HG03457 (cell line): ENCODE measurements around the gene AUTS2.

Source experiments
- ATAC-seq: cut with Tn5 transposase; IDR thresholded peaks from one replicate; pipeline ENCODE4 v1.9.1; 2021; ENCODE audit warnings: moderate number of reproducible peaks; ENCODE audit not compliant: unreplicated experiment

The AUTS2 gene

DNA sequence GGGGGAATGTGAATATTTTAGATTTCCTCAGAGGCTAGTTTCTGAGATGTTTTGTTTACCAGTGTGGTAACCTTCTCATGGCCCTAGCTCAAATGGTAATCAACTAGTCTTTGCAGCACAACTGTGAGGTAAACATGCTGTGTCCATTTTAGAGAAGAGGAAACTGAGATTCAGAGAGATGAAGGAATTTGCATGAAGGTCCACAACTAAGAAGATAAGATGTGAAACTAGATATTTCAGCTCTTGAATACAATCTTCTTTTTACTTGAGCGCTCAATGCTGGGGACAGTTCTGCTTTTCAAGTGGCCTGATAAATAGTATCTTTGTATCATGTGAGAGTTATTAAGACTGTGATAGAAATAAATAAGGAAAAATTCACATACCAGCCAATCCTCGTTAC is 245.4 kb downstream of the AUTS2 start:
- no peak for ATAC-seq

DNA sequence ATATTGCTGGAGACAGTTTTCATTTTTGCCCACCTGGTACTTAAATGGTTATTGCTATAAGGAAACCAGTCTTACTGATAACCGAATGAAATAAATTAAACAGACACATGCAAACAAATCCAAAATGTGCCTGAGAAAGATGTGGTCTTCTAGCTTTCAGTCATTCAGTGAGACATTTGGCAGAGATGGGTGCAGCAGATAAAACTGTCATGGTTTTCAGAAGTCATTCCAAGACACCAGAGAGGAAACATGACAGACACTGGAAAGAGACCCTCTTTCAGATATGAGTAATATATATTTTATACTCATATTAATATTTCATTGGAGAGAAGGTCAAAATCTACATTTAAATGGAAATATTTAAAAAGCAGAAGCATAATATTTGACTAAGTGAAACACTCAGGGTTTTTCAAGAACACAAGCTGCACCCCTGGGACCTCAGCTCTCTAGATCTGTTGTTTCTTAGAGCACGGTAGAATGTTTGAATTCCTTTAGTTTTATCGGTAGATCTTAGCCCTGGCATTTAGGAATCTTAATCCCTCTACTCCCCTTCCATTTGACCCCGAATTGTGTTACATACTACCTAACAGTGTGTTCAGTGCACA is 246.1 kb downstream of the AUTS2 start:
- ATAC-seq = no peak

DNA sequence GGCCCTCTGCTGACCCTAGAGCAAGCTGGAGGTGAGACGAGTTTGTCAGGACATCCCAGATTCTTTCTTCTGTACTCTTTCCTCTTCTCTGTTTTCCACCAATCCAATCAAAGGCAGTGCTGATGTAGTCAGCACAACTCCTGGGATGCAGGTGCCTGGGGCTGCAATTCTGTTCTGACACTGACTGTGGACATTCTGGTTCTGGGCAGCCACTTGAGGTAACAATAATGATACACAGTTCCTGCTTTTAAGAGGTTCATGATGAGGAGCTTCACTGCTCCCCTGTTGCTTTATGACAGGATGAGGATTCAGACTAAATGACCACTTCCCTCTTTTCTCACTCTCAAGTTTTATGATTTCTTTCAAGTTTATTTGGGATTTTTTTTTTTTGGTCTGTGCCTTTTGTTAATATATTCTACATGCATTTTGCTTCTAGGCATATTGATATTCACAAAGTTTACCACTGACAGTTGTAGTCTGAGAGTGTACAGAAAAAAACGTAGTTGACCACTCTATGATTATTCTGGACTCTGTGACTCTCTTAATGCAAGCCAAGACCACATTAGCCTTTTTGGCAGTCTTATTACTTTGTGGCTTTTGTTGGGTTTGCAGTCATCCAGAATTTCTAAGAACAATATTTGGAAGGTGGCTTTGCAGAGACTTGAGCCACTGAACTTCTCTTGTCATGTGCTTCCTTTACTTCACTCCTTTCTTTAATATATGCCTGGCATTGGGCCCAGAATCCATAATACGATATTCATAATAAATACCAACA is 247.6 kb downstream of the AUTS2 start:
- ATAC-seq = no peak

DNA sequence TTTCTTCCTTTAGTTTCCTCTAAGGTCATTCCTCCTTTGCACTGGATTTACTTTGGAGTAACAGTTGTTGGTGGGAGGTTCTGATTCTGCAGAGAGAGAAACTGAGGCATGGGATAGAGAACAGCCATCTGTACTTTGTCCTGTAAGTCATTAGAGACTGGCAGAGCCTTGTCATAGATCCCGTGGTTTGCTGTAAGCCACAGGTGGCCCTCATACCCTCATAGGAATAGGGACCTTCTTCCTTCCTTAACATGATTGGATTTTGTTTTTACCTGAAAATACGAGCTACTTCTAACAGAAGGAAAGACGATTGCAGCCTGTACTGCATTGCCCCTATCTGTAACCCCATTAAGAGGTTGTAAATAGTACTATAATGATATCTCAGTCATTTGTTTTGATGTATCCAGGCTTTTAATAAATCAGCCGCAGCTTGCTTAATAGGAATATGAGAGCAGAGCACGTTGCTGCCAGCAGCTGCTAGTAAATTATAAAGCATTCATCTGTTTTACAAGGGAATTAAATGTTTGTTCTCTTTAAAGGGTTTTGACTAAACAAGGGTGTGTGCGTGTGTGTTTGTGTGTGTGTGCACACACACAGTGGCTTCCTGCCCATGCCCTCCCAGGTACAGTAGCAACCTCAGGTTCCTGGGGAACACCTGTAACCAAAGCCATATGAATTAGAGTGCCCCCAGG is 249.8 kb downstream of the AUTS2 start:
- ATAC-seq = no peak

GRCh38 chr7:69849268-69849667 is 251.0 kb downstream of the AUTS2 start:
- ATAC-seq = no peak

DNA sequence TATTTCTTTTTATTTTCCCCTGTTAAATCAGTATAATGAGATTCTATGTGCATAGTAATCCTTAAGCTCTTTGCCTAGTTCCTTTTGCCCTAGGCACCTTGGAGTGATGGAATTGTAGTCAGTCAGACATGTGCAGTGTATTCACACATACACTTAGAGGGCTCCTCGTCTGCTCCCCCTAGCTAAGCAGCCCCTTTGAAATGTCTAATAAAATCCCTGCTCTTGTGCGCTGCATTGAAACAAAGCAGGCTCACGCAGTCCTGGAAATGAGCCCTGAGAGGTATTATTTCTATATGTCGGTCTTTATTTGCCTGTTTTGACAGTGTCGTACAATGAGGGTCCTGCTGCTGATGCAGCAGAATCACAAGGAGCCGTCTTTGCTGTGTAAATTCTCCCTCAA is 258.7 kb downstream of the AUTS2 start:
- ATAC-seq = no peak

DNA sequence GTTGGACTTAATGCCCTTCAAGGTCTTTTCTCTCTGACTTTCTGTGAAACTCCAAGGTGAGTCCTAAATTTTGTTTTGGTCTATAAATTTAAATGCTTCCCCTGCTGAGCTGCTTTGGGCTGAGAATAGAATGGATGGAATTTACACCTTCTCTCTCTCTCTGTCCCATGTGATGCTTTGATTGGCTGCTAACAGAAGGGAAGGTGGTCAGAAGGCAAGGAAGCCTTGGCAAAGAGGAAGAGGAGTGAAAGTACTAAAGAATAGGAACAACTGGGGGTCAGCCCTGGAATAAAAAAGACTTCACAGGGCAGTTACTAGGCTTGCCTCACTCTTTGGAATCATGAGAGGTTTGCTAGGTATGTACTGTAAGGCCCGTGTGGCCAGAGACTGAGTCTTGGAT is 260.2 kb downstream of the AUTS2 start:
- no peak for ATAC-seq

DNA sequence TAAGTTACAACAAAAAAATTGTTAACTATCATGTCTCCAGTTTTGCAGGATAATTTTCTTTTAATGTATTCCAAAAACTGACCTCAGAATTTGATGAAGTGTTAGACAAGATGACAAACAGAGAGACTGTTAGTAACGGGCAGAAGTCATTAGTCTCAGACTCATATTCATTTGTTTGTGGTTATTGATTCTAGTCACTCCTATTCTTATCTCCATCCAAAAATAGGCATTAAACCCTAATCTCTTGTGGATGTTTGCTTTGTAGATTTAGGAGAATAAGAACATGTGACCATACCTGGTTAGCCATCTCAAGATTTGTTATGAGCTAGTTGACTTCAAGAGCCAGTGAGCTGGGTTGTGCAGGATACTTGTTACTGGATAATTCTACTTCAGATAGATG is 261.1 kb downstream of the AUTS2 start:
- ATAC-seq = no peak

- no peak for ATAC-seq
These were observed 262.2 kb downstream of the AUTS2 start for GRCh38 chr7:69860486-69860885.

GRCh38 chr7:69860941-69861622 is 262.8 kb downstream of the AUTS2 start:
- no peak for ATAC-seq

DNA sequence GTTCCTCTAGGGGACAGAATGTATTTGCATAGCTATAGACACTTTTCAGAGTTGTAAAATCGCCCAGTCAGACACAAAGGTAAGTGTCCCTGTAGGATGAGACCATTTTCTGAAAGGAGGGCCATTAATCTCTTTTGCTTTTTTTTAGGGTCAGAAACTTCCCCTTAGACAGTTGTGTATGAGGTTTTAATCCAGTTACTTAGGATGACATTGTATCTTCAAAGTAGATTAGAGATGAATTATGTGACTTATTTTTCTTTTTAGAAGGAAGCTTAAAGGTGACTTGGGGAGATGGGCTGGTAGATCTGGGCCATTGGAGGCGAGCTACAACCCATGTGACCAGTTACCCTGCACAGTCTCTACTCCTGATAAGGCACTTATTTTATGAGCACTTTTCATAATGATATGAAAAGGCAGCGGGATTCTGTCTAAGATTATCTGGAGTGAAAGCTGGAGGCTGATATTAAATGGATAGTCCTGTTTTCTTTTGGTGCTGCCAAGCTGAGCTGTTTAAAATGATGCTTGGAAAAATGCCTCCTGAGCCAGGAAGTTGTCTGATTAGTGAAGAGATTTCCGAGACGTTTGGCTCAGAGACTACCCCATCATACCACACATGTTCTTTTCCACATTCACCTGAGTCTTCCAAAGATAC is 264.3 kb downstream of the AUTS2 start:
- no peak for ATAC-seq

DNA sequence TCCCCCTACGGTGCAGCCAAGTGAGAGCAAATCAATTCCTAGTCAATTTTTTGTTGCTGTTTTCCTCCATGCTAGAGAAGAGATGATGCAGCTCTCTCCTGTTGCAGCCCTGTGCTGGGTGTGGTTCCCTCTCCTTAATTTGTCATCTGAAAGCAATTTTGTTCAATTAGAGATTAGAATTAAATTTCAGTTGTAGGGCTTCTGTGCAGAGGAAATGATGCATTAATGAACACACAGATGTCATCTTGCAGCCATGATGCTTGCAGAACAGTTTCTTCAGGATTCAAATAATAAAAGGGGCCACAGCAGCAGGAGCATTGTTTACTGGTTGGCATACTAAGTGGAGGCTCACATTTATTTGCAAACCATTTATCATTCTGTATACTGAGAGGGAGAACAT is 266.0 kb downstream of the AUTS2 start:
- no peak for ATAC-seq

DNA sequence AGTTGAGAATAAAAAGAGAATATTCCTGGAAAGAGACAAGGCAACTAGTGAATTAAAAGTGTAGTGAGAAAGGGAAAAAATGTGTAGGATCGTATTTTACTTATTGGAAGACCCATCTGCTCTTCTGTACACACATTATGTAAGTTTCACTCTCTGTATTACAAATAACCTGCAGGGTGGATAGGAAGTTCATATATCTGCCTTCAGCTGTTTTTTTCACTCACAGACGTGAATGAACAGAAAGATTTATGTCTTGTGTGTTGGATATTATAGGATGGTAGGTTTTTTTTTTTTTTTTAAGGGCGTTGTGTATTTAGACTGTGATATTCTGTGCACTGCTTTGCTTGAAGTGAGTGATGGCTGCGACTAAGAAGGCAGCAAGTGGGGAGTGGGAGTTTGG is 266.5 kb downstream of the AUTS2 start:
- ATAC-seq = no peak

- no peak for ATAC-seq
These were observed 270.6 kb downstream of the AUTS2 start for GRCh38 chr7:69868921-69869320.

DNA sequence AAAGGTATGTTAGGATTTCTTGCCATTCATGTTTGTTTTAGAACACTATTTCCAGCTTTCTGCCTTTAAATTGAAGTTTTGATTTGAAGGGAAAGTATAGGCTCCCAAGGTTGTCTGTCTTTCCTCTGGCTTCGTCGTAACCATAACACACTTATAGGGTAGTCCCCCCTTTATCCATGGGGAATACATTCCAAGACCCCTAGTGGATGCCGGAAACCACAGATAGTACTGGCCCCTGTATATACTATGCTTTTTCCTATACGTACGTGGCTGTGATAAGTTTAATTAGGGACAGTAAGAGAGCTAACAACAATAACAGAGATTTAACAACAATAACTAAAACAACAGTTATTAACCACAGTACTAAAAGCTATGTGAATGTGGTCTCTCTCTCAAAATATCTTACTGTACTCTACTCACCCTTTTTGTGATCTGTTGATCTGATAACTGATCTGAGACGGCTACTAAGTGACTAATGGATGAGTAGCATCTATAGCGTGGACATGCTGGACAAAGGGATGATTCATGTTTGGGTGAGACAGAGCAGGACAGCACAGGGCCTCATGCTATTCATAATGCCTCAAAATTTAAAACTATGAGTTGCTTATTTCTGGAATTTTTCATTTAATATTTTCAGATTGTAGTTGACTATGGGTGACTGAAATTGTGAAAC is 273.1 kb downstream of the AUTS2 start:
- ATAC-seq = no peak

- ATAC-seq = no peak
These were observed 273.8 kb downstream of the AUTS2 start for GRCh38 chr7:69871886-69872569.

GRCh38 chr7:69873512-69873911 is 275.2 kb downstream of the AUTS2 start:
- no peak for ATAC-seq

GRCh38 chr7:69878015-69878414 is 279.7 kb downstream of the AUTS2 start:
- no peak for ATAC-seq

GRCh38 chr7:69878591-69878990 is 280.3 kb downstream of the AUTS2 start:
- no peak for ATAC-seq

DNA sequence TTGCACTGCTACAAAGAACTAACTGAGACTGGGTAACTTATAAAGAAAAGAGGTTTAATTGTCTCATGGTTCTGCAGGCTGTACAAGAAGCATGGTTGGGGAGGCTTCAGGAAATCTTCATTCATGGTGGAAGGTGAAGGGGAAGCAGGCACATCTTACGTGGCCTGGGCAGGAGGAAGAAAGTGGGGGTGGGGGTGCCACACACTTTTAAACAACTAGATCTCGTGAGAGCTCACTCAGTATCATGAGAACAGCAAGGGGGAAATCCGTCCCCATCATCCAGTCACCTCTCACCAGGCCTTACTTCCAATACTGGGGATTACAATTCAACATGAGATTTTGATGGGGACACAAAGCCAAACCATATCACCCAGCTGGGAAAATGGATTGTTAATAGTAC is 281.7 kb downstream of the AUTS2 start:
- no peak for ATAC-seq
